ENCODE data around the gene RBP4.

DNA sequence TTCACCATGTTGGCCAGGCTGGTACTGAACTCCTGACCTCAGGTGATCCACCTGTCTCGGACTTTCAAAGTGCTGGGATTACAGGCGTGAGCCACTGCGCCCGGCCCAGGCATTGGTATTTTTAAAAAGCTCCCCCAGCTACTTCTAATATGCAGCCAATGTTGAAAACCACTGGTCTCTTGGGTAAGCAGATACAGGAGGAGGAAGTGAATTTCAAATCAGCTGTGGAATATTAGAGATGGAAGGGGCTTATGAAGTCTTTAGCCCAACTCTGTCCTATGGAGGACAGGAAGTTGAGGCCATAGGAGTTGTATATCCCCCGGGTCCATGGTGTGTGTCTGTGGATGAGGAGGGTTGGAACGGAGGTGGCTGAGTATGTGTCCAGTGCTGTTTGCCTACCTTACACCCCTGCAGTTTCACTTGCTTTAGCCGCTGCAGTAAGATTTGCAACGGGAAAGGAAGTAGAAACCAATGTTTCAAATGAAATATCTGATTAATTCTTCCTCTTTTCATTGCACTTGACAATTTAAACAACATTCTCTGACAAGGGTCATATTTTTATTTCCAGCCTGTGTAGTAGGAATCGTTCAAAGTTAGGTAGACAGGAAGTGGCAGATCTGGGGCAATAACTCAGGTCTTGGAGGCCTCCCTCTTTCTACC, 14.7 kb upstream of the RBP4 start:
- TF ChIP-seq HDAC2 (IDR thresholded peaks at IDR 0.05) (no peak), JUNB (IDR thresholded peaks at IDR 0.05) (no peak), RFX5 (IDR thresholded peaks at IDR 0.05) (no peak), POLR2A (IDR thresholded peaks at IDR 0.05; ENCODE audit: low read length) (no peak), RCOR1 (IDR thresholded peaks at IDR 0.05; ENCODE audit: low read depth, low read length) (no peak), E2F6 (IDR thresholded peaks at IDR 0.05; ENCODE audit: borderline replicate concordance, low read depth) (no peak), EP300 (IDR thresholded peaks at IDR 0.05) (no peak)
- TF ChIP-seq, protein P1, sequence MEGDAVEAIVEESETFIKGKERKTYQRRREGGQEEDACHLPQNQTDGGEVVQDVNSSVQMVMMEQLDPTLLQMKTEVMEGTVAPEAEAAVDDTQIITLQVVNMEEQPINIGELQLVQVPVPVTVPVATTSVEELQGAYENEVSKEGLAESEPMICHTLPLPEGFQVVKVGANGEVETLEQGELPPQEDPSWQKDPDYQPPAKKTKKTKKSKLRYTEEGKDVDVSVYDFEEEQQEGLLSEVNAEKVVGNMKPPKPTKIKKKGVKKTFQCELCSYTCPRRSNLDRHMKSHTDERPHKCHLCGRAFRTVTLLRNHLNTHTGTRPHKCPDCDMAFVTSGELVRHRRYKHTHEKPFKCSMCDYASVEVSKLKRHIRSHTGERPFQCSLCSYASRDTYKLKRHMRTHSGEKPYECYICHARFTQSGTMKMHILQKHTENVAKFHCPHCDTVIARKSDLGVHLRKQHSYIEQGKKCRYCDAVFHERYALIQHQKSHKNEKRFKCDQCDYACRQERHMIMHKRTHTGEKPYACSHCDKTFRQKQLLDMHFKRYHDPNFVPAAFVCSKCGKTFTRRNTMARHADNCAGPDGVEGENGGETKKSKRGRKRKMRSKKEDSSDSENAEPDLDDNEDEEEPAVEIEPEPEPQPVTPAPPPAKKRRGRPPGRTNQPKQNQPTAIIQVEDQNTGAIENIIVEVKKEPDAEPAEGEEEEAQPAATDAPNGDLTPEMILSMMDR (IDR thresholded peaks at IDR 0.05): no peak
- TF ChIP-seq, protein P2, sequence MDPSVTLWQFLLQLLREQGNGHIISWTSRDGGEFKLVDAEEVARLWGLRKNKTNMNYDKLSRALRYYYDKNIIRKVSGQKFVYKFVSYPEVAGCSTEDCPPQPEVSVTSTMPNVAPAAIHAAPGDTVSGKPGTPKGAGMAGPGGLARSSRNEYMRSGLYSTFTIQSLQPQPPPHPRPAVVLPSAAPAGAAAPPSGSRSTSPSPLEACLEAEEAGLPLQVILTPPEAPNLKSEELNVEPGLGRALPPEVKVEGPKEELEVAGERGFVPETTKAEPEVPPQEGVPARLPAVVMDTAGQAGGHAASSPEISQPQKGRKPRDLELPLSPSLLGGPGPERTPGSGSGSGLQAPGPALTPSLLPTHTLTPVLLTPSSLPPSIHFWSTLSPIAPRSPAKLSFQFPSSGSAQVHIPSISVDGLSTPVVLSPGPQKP (IDR thresholded peaks at IDR 0.05; ENCODE audit: low read depth, low read length): no peak

Measured in A549 (cell line).